Activated CD4-positive, alpha-beta T cell treated with anti-CD3 and anti-CD28 coated beads, Interleukin-2, amount 50 U/mL, for 1 hour (primary cell): ENCODE data around the gene NLGN3.

Experiments
- DNase-seq: peaks from one replicate; pipeline ENCODE4 v3.0.0-alpha.2; 2020

Gene NLGN3

GRCh38 chrX:71118985-71119535 lies 25.6 kb upstream of the NLGN3 start:
- no peak for DNase-seq

DNA sequence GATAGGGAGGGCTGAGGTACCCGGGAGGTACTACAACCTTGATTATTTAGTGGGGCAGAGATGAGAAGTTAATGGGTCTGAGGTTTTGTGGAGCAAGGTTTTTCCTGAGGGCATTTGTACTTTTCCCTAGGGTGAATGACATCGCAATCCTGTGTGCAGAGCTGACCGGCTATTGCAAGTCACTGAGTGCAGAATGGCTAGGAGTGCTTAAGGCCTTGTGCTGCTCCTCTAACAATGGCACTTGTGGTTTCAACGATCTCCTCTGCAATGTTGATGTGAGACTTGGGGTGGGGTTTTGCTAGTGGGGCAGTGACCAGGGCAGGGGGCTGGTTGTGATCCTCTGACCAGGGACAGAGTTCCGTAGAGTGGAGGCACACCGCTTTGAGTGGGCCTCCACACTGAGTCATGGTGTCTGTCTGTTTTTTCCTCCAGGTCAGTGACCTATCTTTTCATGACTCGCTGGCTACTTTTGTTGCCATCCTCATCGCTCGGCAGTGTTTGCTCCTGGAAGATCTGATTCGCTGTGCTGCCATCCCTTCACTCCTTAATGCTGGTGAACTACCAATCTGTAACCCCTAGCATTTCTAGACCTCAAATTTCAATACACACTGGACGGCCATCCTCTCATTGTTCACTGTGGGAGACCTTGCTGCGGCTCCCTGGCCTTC lies 16.3 kb upstream of the NLGN3 start:
- DNase-seq, result no peak

DNA sequence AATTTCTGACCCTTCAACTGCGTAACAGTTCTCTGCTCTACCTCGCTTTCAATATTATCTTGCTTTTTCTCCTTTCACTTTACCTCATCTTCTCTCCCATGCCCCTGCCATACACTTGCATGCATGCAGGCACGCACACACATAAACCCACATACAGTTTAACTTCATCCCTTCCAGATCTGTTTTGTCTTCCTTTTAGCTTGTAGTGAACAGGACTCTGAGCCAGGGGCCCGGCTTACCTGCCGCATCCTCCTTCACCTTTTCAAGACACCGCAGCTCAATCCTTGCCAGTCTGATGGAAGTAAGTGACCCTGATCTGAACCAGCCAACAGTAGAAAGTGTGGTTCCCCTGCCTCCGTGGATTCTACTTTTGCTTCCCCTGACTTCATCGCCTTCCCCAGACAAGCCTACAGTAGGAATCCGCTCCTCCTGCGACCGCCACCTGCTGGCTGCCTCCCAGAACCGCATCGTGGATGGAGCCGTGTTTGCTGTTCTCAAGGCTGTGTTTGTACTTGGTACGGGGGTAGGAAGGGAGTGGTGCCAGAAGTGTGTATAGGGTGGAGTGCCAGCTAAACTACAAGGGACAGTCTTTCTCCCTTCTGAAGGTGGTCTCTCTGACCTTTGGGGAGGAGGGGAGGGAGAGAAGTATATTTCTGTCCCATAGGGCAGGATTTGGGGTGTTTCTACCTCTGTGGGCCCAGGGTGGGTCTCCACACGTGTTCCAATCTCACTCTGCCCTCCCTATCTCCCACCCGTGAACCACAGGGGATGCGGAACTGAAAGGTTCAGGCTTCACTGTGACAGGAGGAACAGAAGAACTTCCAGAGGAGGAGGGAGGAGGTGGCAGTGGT lies 15.5 kb upstream of the NLGN3 start:
- peak; percentile 77 for DNase-seq

- DNase-seq, result no peak
These were observed 13.1 kb upstream of the NLGN3 start for GRCh38 chrX:71131510-71131909.

- DNase-seq, result no peak
These were observed 4.2 kb upstream of the NLGN3 start for GRCh38 chrX:71140440-71140839.

GRCh38 chrX:71143508-71143907 lies 1.1 kb upstream of the NLGN3 start:
- DNase-seq, result no peak

DNA sequence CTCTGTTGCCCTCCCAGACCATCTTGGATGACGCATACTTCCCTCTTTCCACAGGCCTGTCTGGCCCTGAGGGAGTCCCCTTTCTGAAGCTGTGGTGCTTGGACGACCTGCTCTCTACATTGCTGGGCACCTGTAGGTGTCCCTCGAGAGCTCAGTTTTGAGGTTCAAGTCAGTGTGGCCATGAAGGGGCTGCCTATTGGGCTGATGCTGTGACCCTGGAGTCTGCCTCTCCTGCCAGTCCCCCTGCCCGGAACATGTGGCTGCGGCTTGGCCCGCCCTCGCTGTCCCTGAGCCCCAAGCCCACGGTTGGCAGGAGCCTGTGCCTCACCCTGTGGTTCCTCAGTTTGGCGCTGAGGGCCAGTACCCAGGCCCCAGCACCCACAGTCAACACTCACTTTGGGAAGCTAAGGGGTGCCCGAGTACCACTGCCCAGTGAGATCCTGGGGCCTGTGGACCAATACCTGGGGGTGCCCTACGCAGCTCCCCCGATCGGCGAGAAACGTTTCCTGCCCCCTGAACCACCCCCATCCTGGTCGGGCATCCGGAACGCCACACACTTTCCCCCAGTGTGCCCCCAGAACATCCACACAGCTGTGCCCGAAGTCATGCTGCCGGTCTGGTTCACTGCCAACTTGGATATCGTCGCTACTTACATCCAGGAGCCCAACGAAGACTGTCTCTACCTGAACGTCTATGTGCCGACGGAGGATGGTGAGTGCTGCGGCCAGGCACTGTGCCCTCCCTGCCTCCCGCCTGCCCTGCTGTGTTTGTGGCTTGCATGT lies 3.0 kb downstream of the NLGN3 start:
- DNase-seq, result no peak

DNA sequence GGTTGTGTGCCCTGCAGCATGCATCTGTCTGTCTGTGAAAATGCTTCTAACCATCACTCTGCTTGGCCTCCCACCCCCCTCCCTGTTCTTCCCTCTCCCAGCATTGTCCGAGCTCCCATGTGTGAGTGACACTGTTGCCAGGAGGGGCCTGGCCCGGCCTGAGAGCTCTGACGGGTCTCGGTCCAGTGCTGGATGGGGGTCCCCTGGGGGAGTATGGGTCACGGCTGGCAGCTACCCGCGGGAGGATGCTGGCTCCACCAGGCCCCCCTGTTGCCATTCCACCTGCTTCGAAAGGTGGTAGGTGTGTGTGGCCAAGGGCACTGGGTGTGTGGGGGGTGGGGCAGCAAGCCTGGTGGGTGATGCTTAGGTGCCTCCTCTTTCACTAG lies 3.6 kb downstream of the NLGN3 start:
- DNase-seq, result no peak

DNA sequence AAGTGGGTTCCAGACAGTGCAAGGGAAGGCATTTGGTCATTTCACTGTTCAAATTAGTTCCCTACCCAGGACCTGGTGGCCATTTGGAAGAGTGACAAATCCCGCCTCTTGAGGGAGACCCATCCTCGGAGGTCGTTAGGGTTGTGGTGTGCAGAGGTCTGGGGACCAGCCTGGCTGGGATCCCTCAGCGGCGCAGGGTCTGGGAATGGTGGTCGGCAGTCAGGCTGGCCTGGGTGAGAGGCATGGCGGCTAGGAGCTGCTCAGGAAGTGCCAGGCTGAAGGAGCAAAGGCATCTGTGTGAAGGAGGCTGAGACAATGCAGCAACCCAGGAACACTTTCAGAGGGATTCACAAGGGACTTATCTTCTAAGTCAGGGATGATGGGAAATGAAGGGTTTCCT lies 6.7 kb downstream of the NLGN3 start:
- DNase-seq, result no peak

DNA sequence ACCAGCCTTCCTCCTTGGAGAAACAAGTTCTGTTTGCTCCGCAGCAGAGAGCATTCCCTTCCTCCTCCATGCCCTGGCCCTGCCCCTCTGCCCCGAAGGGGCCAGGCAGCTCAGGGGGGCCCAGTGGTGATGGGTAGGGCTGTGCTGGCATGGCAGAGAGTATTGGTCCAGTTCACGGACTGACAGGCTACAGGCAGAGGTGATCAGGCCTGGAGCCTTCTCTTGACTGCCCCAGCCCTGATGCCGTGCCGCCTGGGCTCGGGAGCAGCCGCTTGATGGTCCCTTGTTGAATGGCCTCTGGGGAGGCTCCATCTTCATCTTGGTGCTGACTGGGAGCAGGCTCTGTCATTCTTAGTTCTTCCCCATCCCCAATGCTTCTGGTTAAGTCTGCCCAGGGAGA lies 9.6 kb downstream of the NLGN3 start:
- no peak for DNase-seq

DNA sequence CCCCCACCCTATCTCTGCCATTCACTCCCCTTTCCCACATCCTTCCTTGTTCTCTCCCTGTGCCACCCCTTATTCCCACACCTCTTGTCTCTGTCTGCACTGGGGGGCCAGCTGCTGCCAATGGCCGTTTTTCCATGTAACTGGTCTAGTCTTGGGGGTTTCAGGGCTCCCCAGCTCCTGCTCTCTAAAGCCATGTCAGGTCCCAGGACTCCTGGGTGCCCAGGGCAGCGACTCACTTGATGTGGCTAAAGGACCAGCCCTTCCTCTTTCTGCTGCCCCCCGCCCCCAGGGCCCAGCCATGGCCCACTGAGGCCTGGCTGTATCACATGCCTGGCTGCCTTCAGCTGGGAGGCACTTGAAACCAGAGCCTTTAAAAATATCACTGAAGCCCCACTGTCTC lies 10.0 kb downstream of the NLGN3 start:
- DNase-seq, result no peak

DNA sequence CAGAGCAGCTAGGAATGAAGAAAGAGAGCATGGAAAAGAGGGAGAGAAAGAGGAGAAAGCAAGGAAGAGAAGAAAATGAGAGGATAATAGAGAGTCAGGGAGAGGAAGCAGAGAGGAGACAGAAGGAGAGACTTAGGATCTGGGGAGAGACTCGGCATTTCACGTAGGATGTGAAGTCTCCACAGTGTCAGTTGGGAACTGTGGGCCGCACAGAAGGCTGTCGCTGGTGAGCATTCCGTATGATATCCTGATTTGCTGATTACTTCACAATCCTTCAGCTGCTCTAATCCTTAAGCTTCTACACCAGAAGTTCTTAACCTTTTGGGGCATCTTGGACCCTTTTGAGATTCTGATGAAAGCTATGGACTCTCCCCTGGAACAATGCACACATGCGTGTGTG lies 14.0 kb downstream of the NLGN3 start:
- no peak for DNase-seq

GRCh38 chrX:71159335-71159734 lies 14.7 kb downstream of the NLGN3 start:
- no peak for DNase-seq

DNA sequence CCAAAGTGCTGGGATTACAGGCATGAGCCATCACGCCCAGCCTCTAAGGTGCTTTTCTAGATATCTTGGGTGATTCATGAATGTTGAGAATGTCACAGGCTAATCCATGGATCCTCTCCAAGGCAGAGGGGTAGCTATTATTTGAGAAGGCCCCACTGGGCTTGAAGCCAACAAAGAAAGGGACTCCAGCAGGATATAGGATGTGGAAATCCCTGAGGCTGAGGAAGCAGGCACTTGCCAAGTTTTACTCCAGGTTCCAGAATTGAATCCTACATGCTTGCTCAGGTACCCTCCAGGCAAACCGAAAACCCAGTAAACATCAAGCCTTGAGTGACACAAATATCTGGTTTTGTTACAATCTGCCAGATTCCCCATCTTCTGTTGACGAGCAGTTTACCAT lies 15.8 kb downstream of the NLGN3 start:
- no peak for DNase-seq

DNA sequence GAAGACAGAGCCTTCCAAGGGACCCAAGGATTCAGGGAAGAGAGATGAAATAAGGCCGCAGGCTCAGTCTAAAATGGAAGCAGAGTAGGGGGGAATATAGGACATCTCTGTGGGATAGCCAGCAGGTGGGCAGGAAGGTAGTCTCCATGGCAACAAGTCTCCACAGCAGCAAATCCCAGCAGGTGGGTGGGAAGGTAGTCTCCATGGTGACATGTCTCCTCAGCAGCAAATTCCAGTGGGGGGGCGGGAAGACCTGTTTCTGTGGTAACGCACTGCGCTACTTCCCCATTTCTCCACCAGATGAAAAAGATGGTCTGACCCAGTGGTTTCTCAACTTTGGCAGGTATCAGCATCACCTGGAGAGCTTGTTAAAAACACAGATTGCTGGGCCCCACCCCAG lies 18.3 kb downstream of the NLGN3 start:
- no peak for DNase-seq

DNA sequence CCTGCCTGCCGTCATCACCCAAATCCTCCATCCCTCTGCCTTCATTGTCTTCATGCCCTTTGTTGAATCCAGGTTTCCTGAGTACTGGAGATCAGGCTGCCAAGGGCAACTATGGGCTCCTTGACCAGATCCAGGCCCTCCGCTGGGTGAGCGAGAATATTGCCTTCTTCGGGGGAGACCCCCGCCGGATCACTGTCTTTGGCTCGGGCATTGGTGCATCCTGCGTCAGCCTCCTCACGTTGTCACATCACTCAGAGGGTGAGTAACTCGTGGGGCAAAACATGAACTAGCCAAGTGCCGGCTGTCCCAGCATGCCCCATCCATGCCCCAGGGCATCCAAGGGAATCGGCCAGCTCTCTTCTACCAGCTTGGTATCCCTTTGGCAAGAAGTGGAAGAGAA lies 19.4 kb downstream of the NLGN3 start:
- no peak for DNase-seq

DNA sequence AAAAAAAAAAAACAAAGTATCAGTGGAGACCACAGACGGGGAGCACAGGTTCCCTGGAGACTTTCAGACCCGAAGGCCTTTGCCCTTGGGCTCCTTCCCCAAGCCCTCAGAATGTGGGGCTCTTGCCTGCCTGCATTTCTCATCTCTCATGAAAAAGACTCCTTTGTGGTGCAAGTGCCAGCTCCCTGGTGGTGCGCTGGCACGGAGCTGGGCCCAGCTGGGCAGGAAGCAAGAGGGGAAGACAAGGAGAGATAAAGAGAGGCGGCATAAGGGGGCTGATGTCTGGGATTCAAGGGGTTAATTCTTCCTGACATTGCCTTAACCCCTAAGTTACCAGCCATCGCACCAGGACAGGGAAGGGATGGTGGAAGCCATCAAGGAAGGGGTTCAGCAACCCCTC lies 21.8 kb downstream of the NLGN3 start:
- no peak for DNase-seq

- DNase-seq, result no peak
These were observed 22.6 kb downstream of the NLGN3 start for GRCh38 chrX:71167031-71167781.

DNA sequence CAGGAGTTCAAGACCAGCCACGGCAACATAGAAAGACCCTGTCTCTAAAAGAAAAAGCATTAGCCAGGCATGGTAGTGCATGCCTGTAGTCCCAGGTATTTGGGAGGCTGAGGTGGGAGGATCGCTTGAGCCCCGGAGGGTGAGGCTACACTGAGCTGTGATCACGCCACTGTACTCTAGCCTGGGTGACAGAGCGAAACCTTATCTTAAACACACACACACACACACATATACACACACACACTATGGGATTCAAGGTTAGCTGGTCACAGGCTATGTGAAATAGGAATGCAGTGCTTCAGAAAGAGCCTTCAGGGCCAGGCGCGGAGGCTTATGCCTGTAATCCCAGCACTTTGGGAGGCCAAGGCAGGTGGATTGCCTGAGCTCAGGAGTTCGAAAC lies 23.5 kb downstream of the NLGN3 start:
- DNase-seq, result no peak

GRCh38 chrX:71169586-71169985 lies 24.9 kb downstream of the NLGN3 start:
- DNase-seq, result no peak

DNA sequence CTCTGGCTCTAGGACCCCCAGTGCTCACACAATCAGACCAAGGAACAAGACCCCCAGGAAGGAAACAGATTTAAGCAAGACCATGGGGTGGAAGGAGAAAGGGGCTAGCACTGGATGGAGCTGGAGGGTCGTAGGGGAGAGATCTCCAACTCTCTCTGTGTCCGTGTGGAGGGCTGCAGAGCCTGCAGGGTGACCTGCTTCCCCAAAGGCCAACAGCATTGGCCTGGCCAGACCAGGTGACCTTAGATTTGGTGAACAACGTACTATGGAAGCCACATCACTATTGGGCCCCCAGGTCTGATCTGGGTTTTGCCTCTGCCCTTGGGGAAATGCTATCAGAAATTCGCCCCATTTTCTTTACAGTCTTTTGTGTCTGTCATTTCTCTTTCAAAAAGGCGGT lies 26.0 kb downstream of the NLGN3 start:
- DNase-seq, result no peak

DNA sequence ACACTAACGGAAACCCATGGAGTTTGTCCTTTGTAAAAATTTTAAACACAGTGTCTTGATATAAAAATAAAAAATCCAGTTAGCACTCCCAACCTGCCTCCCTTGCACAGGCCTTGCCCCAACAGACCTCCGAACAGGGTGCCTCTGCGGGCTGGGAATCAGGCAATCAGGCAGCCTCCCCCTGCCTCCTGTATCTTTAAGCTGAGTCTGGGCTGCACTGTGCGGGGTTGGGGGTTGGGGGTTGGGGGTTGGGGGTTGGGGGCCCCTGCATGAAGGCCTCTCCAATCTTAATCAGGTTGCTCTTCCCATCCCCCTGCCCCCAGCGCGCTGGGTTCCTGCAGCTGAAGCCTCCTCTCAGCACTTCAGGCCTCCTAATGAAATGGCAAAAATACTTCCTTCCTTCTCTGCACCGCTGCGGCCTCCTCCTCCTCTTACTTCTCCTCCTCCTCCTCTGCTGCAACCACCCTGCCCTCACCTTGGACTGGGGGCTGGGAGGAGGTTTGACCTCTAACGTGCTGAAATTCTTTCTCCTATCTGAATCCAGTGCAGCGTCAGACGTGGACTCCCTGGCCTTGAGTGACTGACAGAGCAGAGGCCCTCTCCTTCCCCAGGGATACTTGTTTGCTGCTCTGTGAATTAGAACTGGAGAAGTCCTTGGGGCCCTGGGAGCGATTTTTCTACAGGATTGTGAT lies 26.6 kb downstream of the NLGN3 start:
- DNase-seq, result no peak
